Mesenchymal stem cell (in vitro differentiated cells and primary cell): ENCODE measurements around the gene FSTL3.
A peak's percentile ranks its signal among the peaks of the same experiment; 100 is the strongest.

Source experiments
- DNase-seq: peaks from one replicate; pipeline ENCODE4 v3.0.0-alpha.2; 2013
- H2AFZ ChIP-seq: one replicate; pipeline ENCODE4 v1.6.1; 2013; ENCODE audit warnings: low read depth, mild to moderate bottlenecking, control low read depth, inconsistent platforms, low read length, moderate library complexity
- H2AK5ac ChIP-seq: 2 replicates; pipeline ENCODE4 v1.6.1; 2013; ENCODE audit warnings: low read length, moderate library complexity, mild to moderate bottlenecking, inconsistent platforms; ENCODE audit not compliant: severe bottlenecking
- H2BK120ac ChIP-seq: one replicate; pipeline ENCODE4 v1.6.1; 2013; ENCODE audit warnings: low read depth, mild to moderate bottlenecking, inconsistent platforms, low read length, moderate library complexity
- H2BK12ac ChIP-seq, 2 experiments: one replicate each; pipeline ENCODE4 v1.6.1; 2013; ENCODE audit warnings: inconsistent platforms in 2 of 2, low read length in 2 of 2, mild to moderate bottlenecking in 2 of 2, moderate library complexity in 2 of 2, control low read depth in 1 of 2
- H2BK15ac ChIP-seq: one replicate; pipeline ENCODE4 v1.6.1; 2013; ENCODE audit warnings: mild to moderate bottlenecking, low read depth, inconsistent platforms; ENCODE audit not compliant: poor library complexity, severe bottlenecking
- H2BK5ac ChIP-seq: 2 replicates; pipeline ENCODE4 v1.6.1; 2013; ENCODE audit warnings: low read depth, mild to moderate bottlenecking, low read length, control low read depth, inconsistent platforms; ENCODE audit not compliant: poor library complexity, severe bottlenecking
- H3K14ac ChIP-seq, 2 experiments: one replicate each; pipeline ENCODE4 v1.6.1; 2013; ENCODE audit warnings: inconsistent platforms in 2 of 2, low read length in 2 of 2, control low read depth in 1 of 2, mild to moderate bottlenecking in 1 of 2, moderate library complexity in 1 of 2
- H3K18ac ChIP-seq, 2 experiments: one replicate each; pipeline ENCODE4 v1.6.1; 2013; ENCODE audit warnings: inconsistent platforms in 2 of 2, low read length in 2 of 2, control low read depth in 1 of 2, low read depth in 1 of 2, mild to moderate bottlenecking in 1 of 2
- H3K23ac ChIP-seq, 2 experiments: one replicate each; pipeline ENCODE4 v1.6.1; 2013; ENCODE audit warnings: inconsistent platforms in 2 of 2, low read length in 2 of 2, mild to moderate bottlenecking in 2 of 2, moderate library complexity in 2 of 2, control low read depth in 1 of 2
- H3K27ac ChIP-seq: 2 replicates; pipeline ENCODE4 v1.5.1; 2013; ENCODE audit warnings: mild to moderate bottlenecking, moderate library complexity, low read length, control low read depth, inconsistent platforms; ENCODE audit not compliant: poor library complexity, severe bottlenecking
- H3K27me3 ChIP-seq, 2 experiments: 2 replicates each; pipeline versions ENCODE4 v1.6.1 to v1.7.0; 2013; ENCODE audit warnings: low read length in 2 of 2, mild to moderate bottlenecking in 2 of 2, moderate library complexity in 2 of 2, control low read depth in 1 of 2, inconsistent platforms in 1 of 2; ENCODE audit not compliant: control insufficient read depth in 1 of 2, insufficient read depth in 1 of 2
- H3K36me3 ChIP-seq, 2 experiments: 2 replicates each; pipeline versions ENCODE4 v1.6.1 to v1.7.0; 2013; ENCODE audit warnings: low read length in 2 of 2, control low read depth in 1 of 2, inconsistent platforms in 1 of 2, low read depth in 1 of 2, mild to moderate bottlenecking in 1 of 2; ENCODE audit not compliant: insufficient read depth in 2 of 2, control insufficient read depth in 1 of 2
- H3K4ac ChIP-seq, 2 experiments: one replicate each; pipeline ENCODE4 v1.6.1; 2013; ENCODE audit warnings: inconsistent platforms in 2 of 2, low read length in 2 of 2, mild to moderate bottlenecking in 2 of 2, moderate library complexity in 2 of 2, control low read depth in 1 of 2, low read depth in 1 of 2
- H3K4me1 ChIP-seq: 2 replicates; pipeline ENCODE4 v1.6.1; 2013; ENCODE audit warnings: low read depth, low read length, control low read depth; ENCODE audit not compliant: control insufficient read depth, insufficient read depth
- H3K4me2 ChIP-seq: 2 replicates; pipeline ENCODE4 v1.6.1; 2013; ENCODE audit warnings: low read length, mild to moderate bottlenecking, inconsistent platforms; ENCODE audit not compliant: poor library complexity, severe bottlenecking
- H3K4me3 ChIP-seq, 2 experiments: 2 replicates each; pipeline versions ENCODE4 v1.5.1 to v1.7.0; 2013; ENCODE audit warnings: low read length in 2 of 2, mild to moderate bottlenecking in 2 of 2, control low read depth in 1 of 2, low read depth in 1 of 2; ENCODE audit not compliant: insufficient read depth in 1 of 2
- H3K79me1 ChIP-seq: replicated peaks from 2 replicates; pipeline ENCODE4 v1.6.1; 2013; ENCODE audit warnings: mild to moderate bottlenecking, control low read depth, low read length, inconsistent platforms; ENCODE audit not compliant: poor library complexity, severe bottlenecking
- H3K9ac ChIP-seq: 2 replicates; pipeline ENCODE4 v1.7.0; 2013; ENCODE audit warnings: mild to moderate bottlenecking, low read length, moderate library complexity
- H3K9me3 ChIP-seq: 2 replicates; pipeline ENCODE4 v1.7.0; 2013; ENCODE audit warnings: mild to moderate bottlenecking, low read length; ENCODE audit not compliant: control insufficient read depth
- H4K8ac ChIP-seq: one replicate; pipeline ENCODE4 v1.6.1; 2013; ENCODE audit warnings: inconsistent platforms, mild to moderate bottlenecking, low read length, moderate library complexity
- H4K91ac ChIP-seq: one replicate; pipeline ENCODE4 v1.6.1; 2013; ENCODE audit warnings: mild to moderate bottlenecking, low read length, inconsistent platforms
- WGBS: methylation state at CpG from one replicate; pipeline ENCODE4 v1.1.7; 2013; ENCODE audit warnings: mixed read lengths; 5-methylcytosine and 5-hydroxymethylcytosine counted together

FSTL3 gene

GRCh38 chr19:633786-634639 lies 42.2 kb upstream of the FSTL3 start:
- H2BK15ac ChIP-seq, result peak overlapping the region; percentile 44
- H3K9me3 ChIP-seq, result no peaks in the 10 kb centered on the region
- no peak for DNase-seq
- peak overlapping the region in 1 of 2 experiments; percentile 35 for H2BK12ac ChIP-seq
- peak overlapping the region; percentile 12 for H4K8ac ChIP-seq
- no peak overlapping the region for H2BK5ac ChIP-seq
- no peak overlapping the region for H3K23ac ChIP-seq
- H3K79me1 ChIP-seq, result peaks cover 14% of the 10 kb centered on the region
- H3K4me3 ChIP-seq, result peak overlapping the region; percentile 76 to 97
- peak overlapping the region; percentile 85 for H3K9ac ChIP-seq
- H3K4me2 ChIP-seq, result peak overlapping the region; percentile 72
- peaks cover 12 to 20% of the 10 kb centered on the region in 2 experiments for H3K36me3 ChIP-seq
- H3K27me3 ChIP-seq, result peaks cover 0 to 7% of the 10 kb centered on the region in 2 experiments
- no peak overlapping the region for H3K4ac ChIP-seq
- H3K4me1 ChIP-seq, result peaks cover 31% of the 10 kb centered on the region
- peak overlapping the region; percentile 62 for H3K27ac ChIP-seq
- no peak overlapping the region for H2BK120ac ChIP-seq
- no peak overlapping the region for H3K14ac ChIP-seq
- H3K18ac ChIP-seq, result peak overlapping the region in 1 of 2 experiments; percentile 50
- 35% methylated on average over 32 of the region's 32 CpGs for WGBS
- no peak overlapping the region for H2AFZ ChIP-seq
- no peak overlapping the region for H2AK5ac ChIP-seq
- H4K91ac ChIP-seq, result no peak overlapping the region

GRCh38 chr19:634975-635652 lies 41.1 kb upstream of the FSTL3 start:
- Histone ChIP-seq H3K27me3 (peaks cover 0 to 8% of the 10 kb centered on the region in 2 experiments), H3K36me3 (peaks cover 8 to 11% of the 10 kb centered on the region in 2 experiments), H3K4me1 (peaks cover 33% of the 10 kb centered on the region), H2BK120ac (no peak overlapping the region), H2BK5ac (no peak overlapping the region), H2BK12ac (no peak overlapping the region), H2AK5ac (no peak overlapping the region), H2AFZ (no peak overlapping the region), H3K4ac (peak overlapping the region in 1 of 2 experiments; percentile 16), H3K18ac (no peak overlapping the region), H3K23ac (no peak overlapping the region), H3K79me1 (peaks cover 14% of the 10 kb centered on the region), H3K4me2 (no peak overlapping the region), H4K91ac (no peak overlapping the region), H2BK15ac (peak overlapping the region; percentile 2), H3K27ac (no peak overlapping the region), H3K9ac (no peak overlapping the region), H3K9me3 (no peaks in the 10 kb centered on the region), H3K4me3 (no peak overlapping the region), H4K8ac (no peak overlapping the region), H3K14ac (no peak overlapping the region)
- whole genome bisulfite sequencing, result 90% methylated on average over 16 of the region's 16 CpGs
- DNase-seq, result no peak

- no peak overlapping the region for H2BK5ac ChIP-seq
- no peak overlapping the region for H3K23ac ChIP-seq
- no peak overlapping the region for H3K14ac ChIP-seq
- no peak overlapping the region for H4K91ac ChIP-seq
- H2BK15ac ChIP-seq, result no peak overlapping the region
- no peak overlapping the region for H4K8ac ChIP-seq
- H2AK5ac ChIP-seq, result no peak overlapping the region
- no peak for DNase-seq
- WGBS, result 71% methylated on average over 15 of the region's 17 CpGs
- H2BK12ac ChIP-seq, result no peak overlapping the region
- H3K36me3 ChIP-seq, result peaks cover 0 to 20% of the 10 kb centered on the region in 2 experiments
- H3K4me3 ChIP-seq, result peak overlapping the region in 1 of 2 experiments; percentile 81
- H3K18ac ChIP-seq, result no peak overlapping the region
- no peak overlapping the region for H3K27ac ChIP-seq
- H3K4me1 ChIP-seq, result peaks cover 24% of the 10 kb centered on the region
- H3K4ac ChIP-seq, result no peak overlapping the region
- peaks cover 12% of the 10 kb centered on the region for H3K79me1 ChIP-seq
- peak overlapping the region; percentile 73 for H3K4me2 ChIP-seq
- H2AFZ ChIP-seq, result peak overlapping the region; percentile 83
- no peak overlapping the region for H2BK120ac ChIP-seq
- no peaks in the 10 kb centered on the region for H3K9me3 ChIP-seq
- peaks cover 0 to 8% of the 10 kb centered on the region in 2 experiments for H3K27me3 ChIP-seq
- H3K9ac ChIP-seq, result peak overlapping the region; percentile 67
These were observed 37.3 kb upstream of the FSTL3 start for GRCh38 chr19:638906-639252.
